PC-3 (cell line): ENCODE measurements around the gene EHD3.

Experiments used
- CTCF ChIP-seq: fragments of 300-600 bp; sonication (generic); conservative IDR thresholded peaks from 2 replicates; pipeline ENCODE4 v1.5.1; 2017; ENCODE audit warnings: antibody characterized with exemption, low read depth, mild to moderate bottlenecking, low read length
- EZH2 ChIP-seq: fragments of 300-600 bp; sonication (generic); IDR thresholded peaks from one replicate; pipeline ENCODE4 v1.6.1; 2017; ENCODE audit warnings: antibody characterized with exemption, mild to moderate bottlenecking, low read length; ENCODE audit not compliant: unreplicated experiment
- EZH2phosphoT487 ChIP-seq: fragments of 300-600 bp; sonication (generic); IDR thresholded peaks from 2 replicates; pipeline ENCODE4 v1.6.1; 2018; ENCODE audit warnings: mild to moderate bottlenecking, antibody characterized with exemption, low read length, borderline replicate concordance

DNA sequence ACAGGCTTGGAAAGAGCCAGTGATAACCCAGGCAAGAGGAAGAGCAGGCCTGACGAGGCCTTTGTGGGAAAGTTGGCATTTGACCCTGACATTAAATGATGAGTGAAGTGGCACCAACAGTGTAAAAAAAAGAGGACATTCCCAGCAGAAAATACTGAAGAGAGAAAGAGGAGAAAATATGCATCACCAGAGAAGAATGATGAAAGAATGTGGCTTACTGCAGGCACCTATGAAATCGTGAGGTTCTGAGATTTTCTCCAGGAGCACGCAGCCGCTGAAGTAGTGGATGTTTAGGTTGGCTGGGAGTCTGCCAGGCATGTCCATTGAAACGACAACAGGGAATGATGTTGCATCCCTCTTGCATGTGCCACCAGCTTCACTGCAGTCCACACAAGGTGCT, 13.8 kb downstream of the EHD3 start:
- TF ChIP-seq CTCF (no peak), EZH2 (no peak), EZH2phosphoT487 (no peak)
